Measurements from ENCODE around the gene TRIM66.
A peak's percentile ranks its signal among the peaks of the same experiment; 100 is the strongest.

Gene TRIM66, protein sequence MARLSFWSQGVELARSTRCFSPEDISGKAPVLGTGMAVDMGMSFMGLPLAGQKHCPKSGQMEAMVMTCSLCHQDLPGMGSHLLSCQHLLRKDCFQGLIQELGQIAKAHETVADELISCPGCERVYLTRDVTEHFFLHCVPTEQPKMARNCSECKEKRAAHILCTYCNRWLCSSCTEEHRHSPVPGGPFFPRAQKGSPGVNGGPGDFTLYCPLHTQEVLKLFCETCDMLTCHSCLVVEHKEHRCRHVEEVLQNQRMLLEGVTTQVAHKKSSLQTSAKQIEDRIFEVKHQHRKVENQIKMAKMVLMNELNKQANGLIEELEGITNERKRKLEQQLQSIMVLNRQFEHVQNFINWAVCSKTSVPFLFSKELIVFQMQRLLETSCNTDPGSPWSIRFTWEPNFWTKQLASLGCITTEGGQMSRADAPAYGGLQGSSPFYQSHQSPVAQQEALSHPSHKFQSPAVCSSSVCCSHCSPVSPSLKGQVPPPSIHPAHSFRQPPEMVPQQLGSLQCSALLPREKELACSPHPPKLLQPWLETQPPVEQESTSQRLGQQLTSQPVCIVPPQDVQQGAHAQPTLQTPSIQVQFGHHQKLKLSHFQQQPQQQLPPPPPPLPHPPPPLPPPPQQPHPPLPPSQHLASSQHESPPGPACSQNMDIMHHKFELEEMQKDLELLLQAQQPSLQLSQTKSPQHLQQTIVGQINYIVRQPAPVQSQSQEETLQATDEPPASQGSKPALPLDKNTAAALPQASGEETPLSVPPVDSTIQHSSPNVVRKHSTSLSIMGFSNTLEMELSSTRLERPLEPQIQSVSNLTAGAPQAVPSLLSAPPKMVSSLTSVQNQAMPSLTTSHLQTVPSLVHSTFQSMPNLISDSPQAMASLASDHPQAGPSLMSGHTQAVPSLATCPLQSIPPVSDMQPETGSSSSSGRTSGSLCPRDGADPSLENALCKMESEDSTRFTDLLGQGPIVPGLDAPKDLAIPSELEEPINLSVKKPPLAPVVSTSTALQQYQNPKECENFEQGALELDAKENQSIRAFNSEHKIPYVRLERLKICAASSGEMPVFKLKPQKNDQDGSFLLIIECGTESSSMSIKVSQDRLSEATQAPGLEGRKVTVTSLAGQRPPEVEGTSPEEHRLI (N-terminal part only)

GRCh38 chr11:8682303-8683114, at the start of gene TRIM66, which contains the start of gene RPL27A:
Gene TRIM66 (minus strand): TSS chr11:8682665. CDS start chr11:8672274, 10,391 bp downstream.
Gene RPL27A (plus strand): TSS chr11:8682792. CDS start chr11:8682814, 22 bp downstream.
- H3K27me3 Mint-ChIP-seq (ENCODE audit: low read depth): no peaks in the 10 kb centered on the region

DNA sequence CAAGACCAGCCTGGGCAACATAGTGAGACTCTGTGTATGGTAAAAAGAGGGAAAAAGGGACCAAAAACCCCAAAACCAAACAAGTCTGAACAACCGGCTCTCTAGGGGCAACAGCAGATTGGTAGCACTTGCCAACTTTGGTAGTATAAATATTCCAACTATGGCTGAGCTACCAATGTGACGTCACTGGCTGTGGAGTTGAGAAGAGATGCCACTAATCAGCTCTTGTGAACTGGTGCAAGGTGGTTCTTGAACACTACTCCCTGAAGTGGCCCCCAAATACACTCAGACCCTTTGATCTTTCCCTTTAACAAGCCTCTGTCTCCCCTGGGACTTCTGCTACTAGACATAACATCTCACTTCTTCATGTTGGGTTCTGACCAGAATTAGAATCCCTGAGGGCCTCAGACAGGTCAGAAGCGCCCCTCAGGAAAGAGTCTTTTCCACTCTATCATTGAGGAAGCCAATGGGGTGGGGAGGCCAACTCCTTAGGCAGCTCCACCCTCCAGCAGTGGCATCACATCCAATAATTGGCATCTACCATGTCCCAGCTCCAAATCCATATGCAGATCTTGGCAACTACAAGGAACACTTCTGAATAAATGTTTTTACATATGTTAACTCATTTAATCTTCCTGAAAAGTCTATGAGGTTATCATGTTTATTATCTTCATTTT, 49.3 kb upstream of the TRIM66 start:
- H3K4me3 Mint-ChIP-seq: no peak overlapping the region

More at GRCh38 chr11:8682303-8683114, at the start of gene TRIM66, which contains the start of gene RPL27A:
- no peaks in the 10 kb centered on the region for H3K9me3 Mint-ChIP-seq
- peaks cover 49% of the 10 kb centered on the region for H3K36me3 Mint-ChIP-seq (ENCODE audit: low read depth)
- peaks cover 36% of the 10 kb centered on the region for H3K4me1 Mint-ChIP-seq (ENCODE audit: low read depth)
- peak within 1 kb of the TSS; percentile 92 for H3K4me3 Mint-ChIP-seq
- peak within 1 kb of the TSS; percentile 96 for H3K27ac Mint-ChIP-seq

GRCh38 chr11:8730697-8731020, 48.2 kb upstream of the TRIM66 start:
- H3K4me1 Mint-ChIP-seq (ENCODE audit: low read depth): peaks cover 8% of the 10 kb centered on the region
- peaks cover 12% of the 10 kb centered on the region for H3K27me3 Mint-ChIP-seq (ENCODE audit: low read depth)
- H3K36me3 Mint-ChIP-seq (ENCODE audit: low read depth): no peaks in the 10 kb centered on the region
- H3K4me3 Mint-ChIP-seq: no peak overlapping the region
- no peaks in the 10 kb centered on the region for H3K9me3 Mint-ChIP-seq
- H3K27ac Mint-ChIP-seq: no peak overlapping the region

More for the DNA sequence above, 49.3 kb upstream of the TRIM66 start:
- Mint-ChIP-seq H3K27ac (no peak overlapping the region), H3K36me3 (ENCODE audit: low read depth) (no peaks in the 10 kb centered on the region), H3K4me1 (ENCODE audit: low read depth) (peaks cover 8% of the 10 kb centered on the region), H3K27me3 (ENCODE audit: low read depth) (peaks cover 9% of the 10 kb centered on the region), H3K9me3 (no peaks in the 10 kb centered on the region)

DNA sequence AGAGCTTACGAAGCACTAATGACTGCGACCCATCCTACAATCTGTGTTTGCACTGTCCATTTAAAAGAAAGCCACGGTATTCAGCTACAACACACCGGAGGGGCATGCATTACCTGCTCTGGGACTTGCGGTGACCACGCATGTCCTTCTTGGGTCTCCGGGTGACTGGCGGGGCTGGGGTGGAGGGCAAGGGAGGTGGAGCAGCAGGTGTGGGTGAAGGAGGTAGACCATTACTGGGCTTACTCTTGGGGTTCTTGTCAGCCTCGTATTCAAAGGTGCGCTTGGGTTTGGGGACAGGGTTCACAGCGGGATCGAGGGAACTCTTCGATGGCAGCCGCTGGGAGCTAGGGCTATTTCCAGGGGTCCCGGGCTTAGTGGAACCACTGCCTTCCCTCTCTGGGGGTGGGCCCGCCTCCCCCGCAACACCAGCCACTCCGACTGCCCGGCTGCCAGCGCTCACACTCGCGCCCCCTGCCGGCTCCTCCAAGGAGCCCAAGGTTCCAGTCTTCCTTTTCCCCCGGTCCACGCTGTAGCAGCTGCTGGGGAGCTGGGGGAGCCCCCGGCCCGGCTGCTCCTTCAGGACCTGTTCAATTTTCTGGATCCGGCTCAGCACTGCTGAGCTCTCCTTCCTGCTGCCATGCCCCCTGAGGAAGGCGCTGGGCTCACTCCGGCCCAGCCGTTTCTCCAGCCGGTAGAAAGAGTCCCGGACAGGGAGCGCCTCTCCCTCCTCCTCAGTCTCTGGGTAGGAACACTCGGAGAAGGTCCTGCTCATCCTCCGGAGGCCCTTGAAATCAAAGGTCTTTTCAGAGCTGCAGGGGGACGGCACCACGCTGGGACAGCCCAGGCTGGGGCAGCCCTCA, 47.6 kb upstream of the TRIM66 start:
- Mint-ChIP-seq H3K4me3 (no peak overlapping the region), H3K27ac (no peak overlapping the region), H3K36me3 (ENCODE audit: low read depth) (no peaks in the 10 kb centered on the region), H3K9me3 (no peaks in the 10 kb centered on the region), H3K27me3 (ENCODE audit: low read depth) (peaks cover 12% of the 10 kb centered on the region), H3K4me1 (ENCODE audit: low read depth) (peaks cover 8% of the 10 kb centered on the region)

DNA sequence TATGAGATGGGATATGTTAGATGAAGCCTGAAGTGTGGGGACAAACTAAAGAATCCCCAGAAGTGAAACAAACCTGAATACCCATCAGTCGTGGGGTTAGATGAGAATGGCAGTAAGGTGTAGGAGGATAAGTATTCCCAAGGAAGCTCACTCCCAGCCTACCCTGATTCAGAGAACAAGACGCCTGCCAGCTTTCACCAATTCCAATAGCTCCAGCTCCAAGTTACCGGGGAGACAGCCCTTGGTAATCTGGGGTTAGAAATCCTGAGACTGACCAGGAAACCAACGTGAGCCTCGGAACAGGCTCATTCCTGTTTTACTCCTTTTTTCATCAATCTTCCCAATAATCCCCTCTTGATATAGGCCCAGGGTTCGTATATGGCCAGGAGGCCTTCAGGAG, 46.6 kb upstream of the TRIM66 start:
- Mint-ChIP-seq H3K27me3 (ENCODE audit: low read depth) (peaks cover 12% of the 10 kb centered on the region), H3K4me3 (no peak overlapping the region), H3K36me3 (ENCODE audit: low read depth) (no peaks in the 10 kb centered on the region), H3K9me3 (no peaks in the 10 kb centered on the region), H3K27ac (no peak overlapping the region), H3K4me1 (ENCODE audit: low read depth) (peaks cover 8% of the 10 kb centered on the region)

GRCh38 chr11:8728563-8728962, 46.1 kb upstream of the TRIM66 start:
- H3K36me3 Mint-ChIP-seq (ENCODE audit: low read depth): no peaks in the 10 kb centered on the region
- peaks cover 8% of the 10 kb centered on the region for H3K4me1 Mint-ChIP-seq (ENCODE audit: low read depth)
- H3K27me3 Mint-ChIP-seq (ENCODE audit: low read depth): peaks cover 12% of the 10 kb centered on the region
- no peak overlapping the region for H3K4me3 Mint-ChIP-seq
- no peak overlapping the region for H3K27ac Mint-ChIP-seq
- no peaks in the 10 kb centered on the region for H3K9me3 Mint-ChIP-seq

GRCh38 chr11:8726395-8726794, 43.9 kb upstream of the TRIM66 start:
- Mint-ChIP-seq H3K27me3 (ENCODE audit: low read depth) (peaks cover 16% of the 10 kb centered on the region), H3K36me3 (ENCODE audit: low read depth) (no peaks in the 10 kb centered on the region), H3K4me3 (no peak overlapping the region), H3K9me3 (no peaks in the 10 kb centered on the region), H3K27ac (no peak overlapping the region), H3K4me1 (ENCODE audit: low read depth) (peaks cover 3% of the 10 kb centered on the region)

DNA sequence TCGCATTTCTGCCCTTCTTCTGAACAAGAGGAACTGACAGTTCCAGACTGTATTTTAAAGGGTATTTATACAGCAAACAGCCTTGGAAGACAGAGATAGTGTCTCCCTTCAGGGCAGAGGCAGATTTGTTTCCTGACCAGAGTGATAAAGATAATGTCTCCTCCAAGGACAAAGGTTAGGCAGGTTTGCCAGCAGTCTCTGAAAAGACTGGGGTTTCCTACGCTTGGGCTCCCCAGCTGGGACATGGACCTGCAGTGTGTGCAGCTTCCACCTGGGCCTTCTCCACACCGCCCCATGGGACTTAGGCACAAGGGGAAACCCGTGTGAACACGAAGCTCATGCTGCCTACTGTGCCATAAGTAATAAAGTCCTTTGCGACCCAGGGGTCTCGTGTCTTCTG, 42.2 kb upstream of the TRIM66 start:
- Mint-ChIP-seq H3K36me3 (ENCODE audit: low read depth) (no peaks in the 10 kb centered on the region), H3K4me1 (ENCODE audit: low read depth) (peaks cover 3% of the 10 kb centered on the region), H3K4me3 (no peak overlapping the region), H3K27ac (no peak overlapping the region), H3K27me3 (ENCODE audit: low read depth) (peaks cover 16% of the 10 kb centered on the region), H3K9me3 (no peaks in the 10 kb centered on the region)

DNA sequence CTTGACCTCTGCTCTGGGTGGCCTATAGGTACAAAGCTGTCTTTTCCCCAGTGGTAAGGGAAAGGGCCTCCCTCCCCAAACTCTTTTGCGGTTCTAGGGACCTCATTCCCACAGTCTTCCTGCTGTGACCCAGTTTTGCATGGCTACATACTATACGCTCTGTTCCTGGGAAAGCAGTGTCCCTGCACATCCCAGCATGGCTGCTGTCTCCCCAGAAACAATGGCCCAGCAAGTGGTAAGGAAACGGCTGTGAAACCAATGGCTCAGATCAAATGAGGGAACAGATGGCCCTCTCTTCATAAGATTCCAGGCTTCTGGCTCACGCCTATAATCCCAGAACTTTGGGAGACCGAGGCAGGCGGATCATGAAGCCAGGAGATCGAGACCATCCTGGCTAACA, 41.2 kb upstream of the TRIM66 start:
- H3K4me3 Mint-ChIP-seq: no peak overlapping the region

DNA sequence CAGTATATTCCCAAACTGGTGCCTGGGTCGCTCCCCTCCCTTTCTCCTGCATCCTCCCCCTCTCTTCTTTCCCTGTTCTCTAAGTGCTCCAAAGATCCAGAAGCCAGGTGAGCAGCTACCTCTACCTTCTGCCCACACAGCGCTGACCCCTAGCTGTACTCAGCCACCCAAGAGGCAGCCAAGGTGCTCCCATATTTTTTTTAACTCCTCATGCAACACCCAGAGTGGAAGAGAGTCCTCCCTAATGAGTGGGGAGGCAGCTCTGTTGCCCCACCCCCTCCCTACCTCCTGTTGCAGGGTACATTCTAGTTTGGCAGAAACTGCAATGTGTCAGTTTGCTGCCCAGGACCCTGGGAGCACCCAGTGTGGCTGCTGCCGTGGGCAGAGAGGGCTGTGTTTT, 40.3 kb upstream of the TRIM66 start:
- no peaks in the 10 kb centered on the region for H3K9me3 Mint-ChIP-seq
- no peak overlapping the region for H3K4me3 Mint-ChIP-seq
- no peaks in the 10 kb centered on the region for H3K4me1 Mint-ChIP-seq (ENCODE audit: low read depth)
- H3K36me3 Mint-ChIP-seq (ENCODE audit: low read depth): no peaks in the 10 kb centered on the region
- H3K27me3 Mint-ChIP-seq (ENCODE audit: low read depth): peaks cover 13% of the 10 kb centered on the region
- H3K27ac Mint-ChIP-seq: no peak overlapping the region

More for the DNA sequence above, 41.2 kb upstream of the TRIM66 start:
- H3K27me3 Mint-ChIP-seq (ENCODE audit: low read depth): peaks cover 16% of the 10 kb centered on the region
- H3K27ac Mint-ChIP-seq: no peak overlapping the region
- no peaks in the 10 kb centered on the region for H3K9me3 Mint-ChIP-seq
- peaks cover 2% of the 10 kb centered on the region for H3K4me1 Mint-ChIP-seq (ENCODE audit: low read depth)
- H3K36me3 Mint-ChIP-seq (ENCODE audit: low read depth): no peaks in the 10 kb centered on the region

DNA sequence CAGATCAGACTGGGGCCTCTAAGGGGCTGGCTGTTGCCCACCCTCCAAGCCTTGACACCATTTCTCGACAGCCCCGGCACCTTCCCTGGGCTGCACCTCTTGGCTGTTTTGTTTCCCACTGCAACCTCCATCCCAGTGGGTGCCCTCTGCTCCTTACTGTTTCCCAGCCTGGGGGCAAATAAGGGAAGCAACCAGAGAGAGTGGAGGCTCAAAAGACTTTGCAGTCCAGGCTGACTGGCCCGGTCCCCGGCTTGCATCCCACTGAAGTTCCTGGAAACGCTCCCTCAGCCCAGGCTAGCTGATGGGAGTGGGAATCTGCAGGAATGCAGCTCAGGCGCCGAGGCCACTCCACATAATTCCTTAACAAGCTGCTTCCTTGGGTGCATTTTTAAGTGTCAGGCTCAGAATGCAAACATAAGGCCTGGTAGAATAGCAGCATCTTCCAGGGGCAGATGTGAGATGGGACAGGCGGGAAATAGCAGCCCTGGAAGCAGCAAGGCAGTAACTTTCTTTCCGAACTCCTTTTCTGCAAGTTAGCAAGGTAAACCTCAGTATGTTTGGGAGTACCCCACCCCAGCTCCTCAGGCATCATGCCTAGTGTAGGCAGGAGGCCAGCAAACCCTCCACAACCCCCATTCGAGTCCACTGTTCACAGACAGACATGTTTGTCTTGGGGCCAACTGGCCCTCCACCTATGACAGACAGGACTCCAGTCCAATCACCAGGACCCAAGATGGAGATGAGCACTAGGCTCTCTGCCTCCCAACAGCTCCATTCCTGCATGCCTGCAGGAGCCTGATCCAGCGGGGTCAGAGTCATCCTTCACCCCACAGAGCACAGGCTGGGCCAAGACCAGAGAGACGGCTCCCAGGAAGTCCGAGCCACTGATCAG, 39.4 kb upstream of the TRIM66 start:
- peaks cover 7% of the 10 kb centered on the region for H3K27me3 Mint-ChIP-seq (ENCODE audit: low read depth)
- H3K4me3 Mint-ChIP-seq: no peak overlapping the region
- H3K27ac Mint-ChIP-seq: no peak overlapping the region
- no peaks in the 10 kb centered on the region for H3K36me3 Mint-ChIP-seq (ENCODE audit: low read depth)
- H3K9me3 Mint-ChIP-seq: no peaks in the 10 kb centered on the region
- peaks cover 3% of the 10 kb centered on the region for H3K4me1 Mint-ChIP-seq (ENCODE audit: low read depth)

Measured in T-helper 1 cell treated with Interleukin-12 subunit alpha and Interleukin-12 subunit beta and Interleukin-4 antibody, amounts not matched to agents 30 μg/mL and 1 μg/mL, for 36 hours (primary cell).